Measurements from ENCODE around the gene HMCN1. TPM values are rescaled to one million over a fixed set of nuclear protein-coding genes. Genes with fewer than 3 reads are reported as not detected.

Gene HMCN1
- total RNA-seq, 1 donor from 2014 or later, result 2.0 TPM

- no peak for DNase-seq
Observed at GRCh38 chr1:185912504-185912903, 178.3 kb downstream of the HMCN1 start.

GRCh38 chr1:185914089-185914488 lies 179.9 kb downstream of the HMCN1 start:
- DNase-seq, result no peak

- no peak for DNase-seq
Observed at GRCh38 chr1:185916861-185917260, 182.7 kb downstream of the HMCN1 start.

- DNase-seq, result no peak
Observed at GRCh38 chr1:185917646-185918045, 183.5 kb downstream of the HMCN1 start.

- no peak for DNase-seq
Observed at GRCh38 chr1:185920602-185921001, 186.4 kb downstream of the HMCN1 start.

- no peak for DNase-seq
Observed at GRCh38 chr1:185921636-185922035, 187.4 kb downstream of the HMCN1 start.

GRCh38 chr1:185926588-185926987 lies 192.4 kb downstream of the HMCN1 start:
- no peak for DNase-seq

GRCh38 chr1:185929776-185930175 lies 195.6 kb downstream of the HMCN1 start:
- no peak for DNase-seq

- DNase-seq, result no peak
Observed at GRCh38 chr1:185931438-185931837, 197.2 kb downstream of the HMCN1 start.

- DNase-seq, result no peak
Observed at GRCh38 chr1:185933580-185933979, 199.4 kb downstream of the HMCN1 start.

- DNase-seq, result no peak
Observed at GRCh38 chr1:185934476-185935189, 200.4 kb downstream of the HMCN1 start.

GRCh38 chr1:185935360-185935759 lies 201.2 kb downstream of the HMCN1 start:
- no peak for DNase-seq

GRCh38 chr1:185936641-185937040 lies 202.4 kb downstream of the HMCN1 start:
- DNase-seq, result no peak

- no peak for DNase-seq
Observed at GRCh38 chr1:185938396-185938795, 204.2 kb downstream of the HMCN1 start.

GRCh38 chr1:185939142-185939541 lies 205.0 kb downstream of the HMCN1 start:
- no peak for DNase-seq

- DNase-seq, result no peak
Observed at GRCh38 chr1:185942961-185943360, 208.8 kb downstream of the HMCN1 start.

GRCh38 chr1:185956881-185957280 lies 222.7 kb downstream of the HMCN1 start:
- no peak for DNase-seq

GRCh38 chr1:185957441-185958363 lies 223.5 kb downstream of the HMCN1 start:
- DNase-seq, result no peak

GRCh38 chr1:185960422-185961321 lies 226.5 kb downstream of the HMCN1 start:
- no peak for DNase-seq

- DNase-seq, result no peak
Observed at GRCh38 chr1:185961664-185962063, 227.5 kb downstream of the HMCN1 start.

- no peak for DNase-seq
Observed at GRCh38 chr1:185964946-185965345, 230.8 kb downstream of the HMCN1 start.

GRCh38 chr1:185965870-185966269 lies 231.7 kb downstream of the HMCN1 start:
- no peak for DNase-seq
